ENCODE results near the gene MYPOP. TPM values are rescaled to one million over a fixed set of nuclear protein-coding genes. Genes with fewer than 3 reads are reported as not detected.

Gene MYPOP
- total and polyA plus RNA-seq, 9 of the 15 experiments (the other 6 are each of a cell fraction or from before 2014, with no cell fraction given): 0.32 to 7.6 (median 1.6) TPM

- CTCF ChIA-PET (ENCODE audit: low intra/inter-chr PET ratio): no interaction called here
- DNase-seq (ENCODE audit: extremely low read depth in 1 of 4, low spot score in 3 of 4) (no peak), FAIRE-seq (no peak), ATAC-seq (no peak)
- POLR2A ChIA-PET: interaction anchor here (1.0 to 1.7 kb wide), 2 partner anchors 10 to 14 kb away, joined by 3 to 4 read pairs; no protein-coding TSS in a partner anchor
- H3K27ac ChIP-seq (ENCODE audit: extremely low read depth, low read depth, low read length): no peak overlapping the region
- H3K27me3 ChIP-seq (ENCODE audit: control insufficient read depth in 2 of 2, insufficient read depth in 2 of 2, low read length in 2 of 2): no peaks in the 10 kb centered on the region
- H2AFZ ChIP-seq (ENCODE audit: low read depth, low read length): no peak overlapping the region
- H3K9me1 ChIP-seq (ENCODE audit: control insufficient read depth, insufficient read depth, low read length): no peaks in the 10 kb centered on the region
- H3K79me2 ChIP-seq (ENCODE audit: control insufficient read depth, insufficient read depth, low read length): peaks cover 20% of the 10 kb centered on the region
- intact Hi-C loops (cut with micrococcal nuclease) (no loop called here), in situ Hi-C loops (cut with MboI) (no loop called here)
- H3K36me3 ChIP-seq (ENCODE audit: control insufficient read depth, insufficient read depth, low read length): peaks cover 29% of the 10 kb centered on the region
- H3K9me3 ChIP-seq (replicated peaks; ENCODE audit: control insufficient read depth, insufficient read depth, low read depth, low read length): no peaks in the 10 kb centered on the region
- no TSS peak for BruUV-seq (replicated peaks)
- peak overlapping the region in 1 of 2 experiments; percentile 94; a peak in 3 of 4 replicates for H3K9ac ChIP-seq (ENCODE audit: insufficient read depth in 1 of 2, low read depth in 2 of 2, low read length in 2 of 2)
- H3K4me3 ChIP-seq: peak overlapping the region; percentile 52
- no peaks in the 10 kb centered on the region for H4K20me1 ChIP-seq (replicated peaks; ENCODE audit: control insufficient read depth, insufficient read depth, low read length)
- WGBS (ENCODE audit: insufficient coverage, low coverage, missing lambda C conversion rate): 92% methylated on average over 10 of the region's 69 CpGs
- H3K4me1 ChIP-seq (replicated peaks in 1 of 2; ENCODE audit: control insufficient read depth in 2 of 2, insufficient read depth in 2 of 2, low read length in 2 of 2): peaks cover 6 to 25% of the 10 kb centered on the region in 2 experiments; a peak in 4 of 5 replicates
- no peak overlapping the region for H3K4me2 ChIP-seq (ENCODE audit: insufficient read depth, low read length)
- TF ChIP-seq STAG1 (CRISPR knock-in tag; IDR thresholded peaks at IDR 0.05; ENCODE audit: borderline replicate concordance) (0 out of 2 replicates have a peak, but pooled peaks have one; percentile 13), MBD1 (CRISPR knock-in tag; IDR thresholded peaks at IDR 0.05) (peak; percentile 91), RBBP5 (IDR thresholded peaks at IDR 0.05; ENCODE audit: borderline replicate concordance, insufficient read depth, low read length, poor library complexity, severe bottlenecking) (peak; percentile 36), ARID3B (CRISPR knock-in tag; IDR thresholded peaks at IDR 0.05; ENCODE audit: borderline replicate concordance) (no peak), E2F6 (IDR thresholded peaks at IDR 0.05; ENCODE audit: borderline replicate concordance in 1 of 2, extremely low read depth in 1 of 2, insufficient read depth in 1 of 2, insufficient read length in 1 of 2, low read depth in 1 of 2, low read length in 1 of 2, poor library complexity in 1 of 2, severe bottlenecking in 1 of 2) (peak in 1 of 2 experiments; percentile 6), CXXC5 (CRISPR knock-in tag; IDR thresholded peaks at IDR 0.05) (no peak), ARNT (IDR thresholded peaks at IDR 0.05) (no peak), ATF3 (IDR thresholded peaks at IDR 0.05) (peak; percentile 20; the same call in 1 of the 2 replicates), ATF3 (CRISPR knock-in tag; conservative IDR thresholded peaks at IDR 0.05) (no peak), CEBPG (CRISPR knock-in tag; IDR thresholded peaks at IDR 0.05) (peak; percentile 84), CEBPG (tag; conservative IDR thresholded peaks at IDR 0.05 in 1 of 2, IDR thresholded peaks at IDR 0.05 in 1 of 2) (peak; percentile 73 to 81), POLR2G (IDR thresholded peaks at IDR 0.05; ENCODE audit: low read depth, low read length) (peak; percentile 27; the same call in 1 of the 2 replicates), ZBTB33 (CRISPR knock-in tag; IDR thresholded peaks at IDR 0.05) (peak; percentile 96)
Measured at GRCh38 chr19:45901432-45901911, 941 bp downstream of the MYPOP start.
